HepG2 (cell line): ENCODE results near the gene PAQR7. TPM values are rescaled to one million over a fixed set of nuclear protein-coding genes. Genes with fewer than 3 reads are reported as not detected.

Experiments
- CHD4 ChIP-seq: fragments of 200-600 bp; sonication (generic); IDR thresholded peaks from 2 replicates; pipeline ENCODE4 v1.7.0; 2017; ENCODE audit warnings: mild to moderate bottlenecking, low read length, borderline replicate concordance
- CREM ChIP-seq, 2 experiments: sonication (generic) in 1 of 2; formaldehyde crosslinking in 1 of 2; IDR thresholded peaks; 2 replicates each; pipeline versions ENCODE4 v1.4.0 to v1.6.1; 2016 to 2020; ENCODE audit warnings: antibody characterized with exemption in 1 of 2, mild to moderate bottlenecking in 1 of 2, missing genetic modification reagents in 1 of 2
- FOXA1 ChIP-seq, 2 experiments: fragments of 450-650 bp in 1 of 2; sonication (generic) in 1 of 2; formaldehyde crosslinking in 1 of 2; IDR thresholded peaks; 2 replicates each; pipeline versions ENCODE4 v1.4.0 to v1.6.1; 2016 to 2020; ENCODE audit warnings: missing genetic modification reagents in 1 of 2
- HES4 ChIP-seq: sonication (generic); formaldehyde crosslinking; IDR thresholded peaks from 2 replicates; pipeline ENCODE4 v1.9.0; 2021; ENCODE audit warnings: mild to moderate bottlenecking, missing genetic modification reagents, borderline replicate concordance
- MZF1 ChIP-seq: sonication (generic); formaldehyde crosslinking; IDR thresholded peaks from 2 replicates; pipeline ENCODE4 v1.8.1; 2023; ENCODE audit warnings: mild to moderate bottlenecking, missing genetic modification reagents, borderline replicate concordance
- PAX8 ChIP-seq: sonication (generic); formaldehyde crosslinking; IDR thresholded peaks from 2 replicates; pipeline ENCODE4 v1.8.0; 2022; ENCODE audit warnings: mild to moderate bottlenecking, missing genetic modification reagents, borderline replicate concordance
- RBM39 ChIP-seq: fragments of 200-400 bp; formaldehyde crosslinking; IDR thresholded peaks from one replicate; pipeline ENCODE4 v1.6.1; 2018; ENCODE audit warnings: antibody characterized with exemption, mild to moderate bottlenecking, low read depth, low read length; ENCODE audit not compliant: poor library complexity, severe bottlenecking
- RFX5 ChIP-seq: IDR thresholded peaks from 2 replicates; pipeline ENCODE4 v1.6.1; 2011; ENCODE audit warnings: low read depth, low read length, improper control_type of control experiment
- TSC22D2 ChIP-seq: sonication (generic); formaldehyde crosslinking; IDR thresholded peaks from 2 replicates; pipeline ENCODE4 v1.5.1; 2020; ENCODE audit warnings: missing genetic modification reagents, mild to moderate bottlenecking, borderline replicate concordance
- ZNF775 ChIP-seq: sonication (generic); formaldehyde crosslinking; IDR thresholded peaks from 2 replicates; pipeline ENCODE4 v1.4.0; 2020; ENCODE audit warnings: missing genetic modification reagents, mild to moderate bottlenecking, moderate library complexity, borderline replicate concordance
- ZNF790 ChIP-seq: sonication (generic); formaldehyde crosslinking; IDR thresholded peaks from 2 replicates; pipeline ENCODE4 v1.8.0; 2022; ENCODE audit warnings: missing genetic modification reagents, mild to moderate bottlenecking, borderline replicate concordance
- ZNF839 ChIP-seq: sonication (generic); formaldehyde crosslinking; IDR thresholded peaks from 2 replicates; pipeline ENCODE4 v1.4.0; 2020; ENCODE audit warnings: missing genetic modification reagents, mild to moderate bottlenecking, borderline replicate concordance
- ZSCAN30 ChIP-seq: sonication (generic); formaldehyde crosslinking; IDR thresholded peaks from 2 replicates; pipeline ENCODE4 v1.5.0; 2020; ENCODE audit warnings: mild to moderate bottlenecking, missing genetic modification reagents
- polyA plus RNA-seq, 8 experiments: library from polyadenylated mRNA; depleted of rRNA in 3 of 8; stranded (reverse) in 7 of 8; unstranded in 1 of 8; fragments of >200 nt; fragmentation: Illumina TruSeq in 4 of 8; extraction: Trizol in 4 of 8; gene quantifications; 2 replicates each; pipeline versions ENCODE4 v1.2.1 to v1.2.3, GENCODE V29; 2011 to 2016; ENCODE audit warnings: low read depth in 4 of 8, missing spikeins in 1 of 8, mixed read lengths in 1 of 8; ENCODE audit not compliant: insufficient read depth in 1 of 8
- total RNA-seq, 5 experiments: library from RNA; depleted of rRNA; stranded (reverse); fragments of >200 nt; fragmentation: Illumina TruSeq; extraction: Trizol; gene quantifications; 2 replicates each; pipeline ENCODE4 v1.2.3, GENCODE V29; 2016; ENCODE audit warnings: low read depth in 1 of 5
- TF ChIP-seq, protein P1 (sequence below): sonication (generic); formaldehyde crosslinking; IDR thresholded peaks from 2 replicates; pipeline ENCODE4 v1.8.0; 2022; ENCODE audit warnings: mild to moderate bottlenecking, missing genetic modification reagents, borderline replicate concordance
- TF ChIP-seq, protein P2 (sequence below): IDR thresholded peaks from 2 replicates; pipeline ENCODE4 v1.6.1; 2012; ENCODE audit warnings: inconsistent platforms
- TF ChIP-seq, protein P3 (sequence below): sonication (generic); formaldehyde crosslinking; IDR thresholded peaks from 2 replicates; pipeline ENCODE4 v1.5.1; 2020; ENCODE audit warnings: missing genetic modification reagents, mild to moderate bottlenecking, borderline replicate concordance
- TF ChIP-seq, protein P4 (sequence below): sonication (generic); formaldehyde crosslinking; IDR thresholded peaks from 2 replicates; pipeline ENCODE4 v1.5.0; 2020; ENCODE audit warnings: mild to moderate bottlenecking, missing genetic modification reagents

Gene PAQR7
- total and polyA plus RNA-seq, 2 of the 13 experiments (the other 11 are each of a cell fraction or from before 2014, with no cell fraction given): 13.2 to 16.6 TPM

DNA sequence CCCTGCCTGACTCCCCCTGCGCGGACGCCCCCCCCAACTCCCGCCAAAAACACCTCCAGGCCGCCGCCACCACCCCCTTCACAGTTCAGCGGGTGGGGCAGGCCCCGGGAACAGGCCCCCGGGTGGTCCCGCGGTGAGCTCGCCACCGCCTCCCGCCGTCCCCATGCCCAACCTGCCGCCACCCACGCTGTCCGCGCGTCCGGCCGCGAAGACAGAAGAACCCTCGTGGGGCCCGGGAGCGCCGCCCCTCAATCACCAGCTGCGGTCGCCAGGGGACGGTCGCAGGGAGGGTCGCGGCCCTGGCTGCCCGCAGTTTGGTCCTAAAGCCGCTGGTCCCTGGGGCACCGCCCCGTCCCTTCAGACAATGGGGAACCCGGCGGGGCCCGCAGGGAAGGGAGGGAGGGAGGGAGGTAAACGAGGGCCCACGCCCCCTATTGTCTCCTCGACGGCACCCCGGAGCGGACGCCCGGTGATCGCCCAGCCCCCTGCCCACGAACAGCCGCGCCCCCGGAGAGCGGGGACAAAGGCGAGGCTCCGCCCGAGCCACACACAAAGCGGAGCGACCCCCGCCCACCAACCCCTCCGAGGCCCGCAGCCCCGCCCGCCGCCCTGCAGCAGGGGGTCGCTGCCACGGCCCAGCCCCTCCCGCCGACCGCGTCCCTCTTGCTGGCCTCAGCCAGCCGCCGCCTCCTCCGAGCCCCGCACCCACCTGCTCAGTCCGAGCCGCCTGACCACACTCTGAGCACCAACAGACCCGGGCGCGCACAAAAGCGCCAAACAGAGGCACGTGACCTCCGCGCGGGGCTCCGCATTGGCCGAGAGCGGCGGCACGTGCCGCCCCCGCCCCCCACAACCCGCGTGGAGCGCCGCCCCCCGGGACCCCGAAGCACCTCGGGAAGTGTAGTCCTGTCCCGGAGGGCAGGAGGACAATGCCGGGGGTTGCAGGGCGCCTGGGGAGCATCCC is 30.5 kb upstream of the PAQR7 start, which contains the start of gene STMN1 (continued):
- TF ChIP-seq, protein P1, sequence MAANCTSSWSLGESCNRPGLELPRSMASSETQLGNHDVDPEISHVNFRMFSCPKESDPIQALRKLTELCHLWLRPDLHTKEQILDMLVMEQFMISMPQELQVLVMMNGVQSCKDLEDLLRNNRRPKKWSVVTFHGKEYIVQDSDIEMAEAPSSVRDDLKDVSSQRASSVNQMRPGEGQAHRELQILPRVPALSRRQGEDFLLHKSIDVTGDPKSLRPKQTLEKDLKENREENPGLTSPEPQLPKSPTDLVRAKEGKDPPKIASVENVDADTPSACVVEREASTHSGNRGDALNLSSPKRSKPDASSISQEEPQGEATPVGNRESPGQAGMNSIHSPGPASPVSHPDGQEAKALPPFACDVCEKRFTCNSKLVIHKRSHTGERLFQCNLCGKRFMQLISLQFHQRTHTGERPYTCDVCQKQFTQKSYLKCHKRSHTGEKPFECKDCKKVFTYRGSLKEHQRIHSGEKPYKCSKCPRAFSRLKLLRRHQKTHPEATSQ (CRISPR knock-in tag): no peak
- TF ChIP-seq MZF1 (CRISPR knock-in tag) (no peak), PAX8 (CRISPR knock-in tag) (no peak), ZNF790 (CRISPR knock-in tag) (no peak), ZNF839 (CRISPR knock-in tag) (no peak), HES4 (CRISPR knock-in tag) (no peak), TSC22D2 (CRISPR knock-in tag) (no peak), RFX5 (no peak), CHD4 (no peak), ZNF775 (CRISPR knock-in tag) (no peak), ZSCAN30 (CRISPR knock-in tag) (no peak), RBM39 (peak; percentile 60), FOXA1 (IDR thresholded peaks at IDR 0.05) (no peak), FOXA1 (CRISPR knock-in tag; IDR thresholded peaks at IDR 0.05) (no peak), CREM (IDR thresholded peaks at IDR 0.05) (peak; percentile 21; the same call in 1 of the 2 replicates), CREM (CRISPR knock-in tag; IDR thresholded peaks at IDR 0.05) (no peak)
- TF ChIP-seq, protein P2, sequence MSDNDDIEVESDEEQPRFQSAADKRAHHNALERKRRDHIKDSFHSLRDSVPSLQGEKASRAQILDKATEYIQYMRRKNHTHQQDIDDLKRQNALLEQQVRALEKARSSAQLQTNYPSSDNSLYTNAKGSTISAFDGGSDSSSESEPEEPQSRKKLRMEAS: peak; percentile 84
- TF ChIP-seq, protein P3, sequence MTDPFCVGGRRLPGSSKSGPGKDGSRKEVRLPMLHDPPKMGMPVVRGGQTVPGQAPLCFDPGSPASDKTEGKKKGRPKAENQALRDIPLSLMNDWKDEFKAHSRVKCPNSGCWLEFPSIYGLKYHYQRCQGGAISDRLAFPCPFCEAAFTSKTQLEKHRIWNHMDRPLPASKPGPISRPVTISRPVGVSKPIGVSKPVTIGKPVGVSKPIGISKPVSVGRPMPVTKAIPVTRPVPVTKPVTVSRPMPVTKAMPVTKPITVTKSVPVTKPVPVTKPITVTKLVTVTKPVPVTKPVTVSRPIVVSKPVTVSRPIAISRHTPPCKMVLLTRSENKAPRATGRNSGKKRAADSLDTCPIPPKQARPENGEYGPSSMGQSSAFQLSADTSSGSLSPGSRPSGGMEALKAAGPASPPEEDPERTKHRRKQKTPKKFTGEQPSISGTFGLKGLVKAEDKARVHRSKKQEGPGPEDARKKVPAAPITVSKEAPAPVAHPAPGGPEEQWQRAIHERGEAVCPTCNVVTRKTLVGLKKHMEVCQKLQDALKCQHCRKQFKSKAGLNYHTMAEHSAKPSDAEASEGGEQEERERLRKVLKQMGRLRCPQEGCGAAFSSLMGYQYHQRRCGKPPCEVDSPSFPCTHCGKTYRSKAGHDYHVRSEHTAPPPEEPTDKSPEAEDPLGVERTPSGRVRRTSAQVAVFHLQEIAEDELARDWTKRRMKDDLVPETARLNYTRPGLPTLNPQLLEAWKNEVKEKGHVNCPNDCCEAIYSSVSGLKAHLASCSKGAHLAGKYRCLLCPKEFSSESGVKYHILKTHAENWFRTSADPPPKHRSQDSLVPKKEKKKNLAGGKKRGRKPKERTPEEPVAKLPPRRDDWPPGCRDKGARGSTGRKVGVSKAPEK (CRISPR knock-in tag): no peak
- TF ChIP-seq, protein P4, sequence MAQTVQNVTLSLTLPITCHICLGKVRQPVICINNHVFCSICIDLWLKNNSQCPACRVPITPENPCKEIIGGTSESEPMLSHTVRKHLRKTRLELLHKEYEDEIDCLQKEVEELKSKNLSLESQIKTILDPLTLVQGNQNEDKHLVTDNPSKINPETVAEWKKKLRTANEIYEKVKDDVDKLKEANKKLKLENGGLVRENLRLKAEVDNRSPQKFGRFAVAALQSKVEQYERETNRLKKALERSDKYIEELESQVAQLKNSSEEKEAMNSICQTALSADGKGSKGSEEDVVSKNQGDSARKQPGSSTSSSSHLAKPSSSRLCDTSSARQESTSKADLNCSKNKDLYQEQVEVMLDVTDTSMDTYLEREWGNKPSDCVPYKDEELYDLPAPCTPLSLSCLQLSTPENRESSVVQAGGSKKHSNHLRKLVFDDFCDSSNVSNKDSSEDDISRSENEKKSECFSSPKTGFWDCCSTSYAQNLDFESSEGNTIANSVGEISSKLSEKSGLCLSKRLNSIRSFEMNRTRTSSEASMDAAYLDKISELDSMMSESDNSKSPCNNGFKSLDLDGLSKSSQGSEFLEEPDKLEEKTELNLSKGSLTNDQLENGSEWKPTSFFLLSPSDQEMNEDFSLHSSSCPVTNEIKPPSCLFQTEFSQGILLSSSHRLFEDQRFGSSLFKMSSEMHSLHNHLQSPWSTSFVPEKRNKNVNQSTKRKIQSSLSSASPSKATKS (CRISPR knock-in tag): no peak
